K562 (cell line): ENCODE data around the gene LRRC1. TPM values are rescaled to one million over a fixed set of nuclear protein-coding genes. Genes with fewer than 3 reads are reported as not detected.

Experiments used
- ATAC-seq: fragments of 200-7000 bp; cut with Tn5 transposase; 3 replicates; pipeline ENCODE4 v1.9.1; 2020; ENCODE audit warnings: moderate library complexity
- BruUV-seq: library from RNA; stranded (reverse); fragments of 400-500 nt; replicated peaks from 2 replicates; lab custom pipeline; 2021; lab: Mats Ljungman, UMichigan
- CTCF ChIA-PET: fragments of 300-600 bp; formaldehyde crosslinking; extraction: SDS; loops from one replicate; lab custom pipeline; 2021; ENCODE audit warnings: low intra/inter-chr PET ratio; lab: Yijun Ruan, JAX
- POLR2A ChIA-PET: fragments of 300-600, 350-650 bp; sonication (Branson Sonifier 250); formaldehyde crosslinking; extraction: SDS; loops from one replicate; lab custom pipeline; 2021; ENCODE audit warnings: antibody characterized with exemption, inconsistent platforms; lab: Yijun Ruan, JAX
- DNase-seq, 4 experiments: peaks; one replicate each; pipeline versions ENCODE4 v3.0.0 to v3.0.0-alpha.2; 2011 to 2018; ENCODE audit warnings: low spot score in 3 of 4, mixed read lengths in 3 of 4; ENCODE audit errors: extremely low read depth in 1 of 4
- FAIRE-seq: peaks from 2 replicates; lab custom pipeline; 2011; peaks lifted over from hg19 to GRCh38; lab: Jason Lieb, UNC
- H2AFZ ChIP-seq: 2 replicates; pipeline ENCODE4 v1.6.0; 2011; ENCODE audit warnings: low read depth, low read length, control low read depth, inconsistent platforms
- H3K27ac ChIP-seq: fragments of 200-600 bp; 3 replicates; pipeline ENCODE4 v1.8.0; 2011; ENCODE audit warnings: low read depth, mild to moderate bottlenecking, control low read depth, inconsistent platforms, low read length, moderate library complexity, mixed read lengths; ENCODE audit errors: extremely low read depth
- H3K27me3 ChIP-seq, 2 experiments: fragments of 300-600 bp in 1 of 2; 2 replicates in 1 of 2; 3 replicates in 1 of 2; pipeline versions ENCODE4 v1.6.0 to v1.8.0; 2011; ENCODE audit warnings: inconsistent platforms in 2 of 2, low read length in 2 of 2, mild to moderate bottlenecking in 1 of 2, mixed read lengths in 1 of 2, moderate library complexity in 1 of 2; ENCODE audit not compliant: control insufficient read depth in 2 of 2, insufficient read depth in 2 of 2
- H3K36me3 ChIP-seq: fragments of 300-600 bp; 3 replicates; pipeline ENCODE4 v1.8.0; 2011; ENCODE audit warnings: mild to moderate bottlenecking, low read length, inconsistent platforms; ENCODE audit not compliant: control insufficient read depth, insufficient read depth
- H3K4me1 ChIP-seq, 2 experiments: fragments of 200-600 bp in 1 of 2; replicated peaks in 1 of 2; 2 replicates in 1 of 2; 3 replicates in 1 of 2; pipeline versions ENCODE4 v1.5.1 to v1.8.0; 2011; ENCODE audit warnings: inconsistent platforms in 2 of 2, low read length in 2 of 2, mild to moderate bottlenecking in 1 of 2, mixed read lengths in 1 of 2, moderate library complexity in 1 of 2; ENCODE audit not compliant: control insufficient read depth in 2 of 2, insufficient read depth in 2 of 2
- H3K4me2 ChIP-seq: 2 replicates; pipeline ENCODE4 v1.6.1; 2011; ENCODE audit warnings: low read length, control low read depth, inconsistent platforms, mixed read lengths; ENCODE audit not compliant: insufficient read depth
- H3K4me3 ChIP-seq: fragments of 200-600 bp; sonication (generic), shearing (Covaris generic); 2 replicates; pipeline ENCODE4 v1.5.1; 2016; ENCODE audit warnings: control low read depth, inconsistent platforms
- H3K79me2 ChIP-seq: fragments of 200-600 bp; 3 replicates; pipeline ENCODE4 v1.8.0; 2011; ENCODE audit warnings: low read length, inconsistent platforms; ENCODE audit not compliant: control insufficient read depth, insufficient read depth
- H3K9ac ChIP-seq, 2 experiments: 2 replicates each; pipeline versions ENCODE4 v1.6.0 to v1.6.1; 2011; ENCODE audit warnings: low read depth in 2 of 2, low read length in 2 of 2, control low read depth in 1 of 2, inconsistent platforms in 1 of 2, mild to moderate bottlenecking in 1 of 2, mixed read lengths in 1 of 2; ENCODE audit not compliant: insufficient read depth in 1 of 2
- H3K9me1 ChIP-seq: one replicate; pipeline ENCODE4 v1.6.0; 2011; ENCODE audit warnings: inconsistent platforms, mild to moderate bottlenecking, low read length, moderate library complexity; ENCODE audit not compliant: control insufficient read depth, insufficient read depth
- H3K9me3 ChIP-seq: replicated peaks from 2 replicates; pipeline ENCODE4 v1.5.1; 2011; ENCODE audit warnings: low read depth, low read length, inconsistent platforms; ENCODE audit not compliant: control insufficient read depth, insufficient read depth
- H4K20me1 ChIP-seq: replicated peaks from 2 replicates; pipeline ENCODE4 v1.6.1; 2011; ENCODE audit warnings: low read length, inconsistent platforms, mixed read lengths; ENCODE audit not compliant: control insufficient read depth, insufficient read depth
- ADNP ChIP-seq: fragments of 200-800 bp; sonication (Bioruptor generic); IDR thresholded peaks from 2 replicates; pipeline ENCODE4 v1.6.1; 2016; ENCODE audit warnings: missing genetic modification characterization, missing compliant biosample characterization
- E2F8 ChIP-seq: fragments of 450-650 bp; IDR thresholded peaks from 2 replicates; pipeline ENCODE4 v1.7.1; 2018; ENCODE audit warnings: mild to moderate bottlenecking, low read depth; ENCODE audit not compliant: partially characterized antibody
- EP400 ChIP-seq: fragments of 450-650 bp; IDR thresholded peaks from 2 replicates; pipeline ENCODE4 v1.6.1; 2017; ENCODE audit warnings: antibody characterized with exemption, mild to moderate bottlenecking, moderate library complexity
- ERF ChIP-seq: fragments of 450-650 bp; formaldehyde crosslinking; IDR thresholded peaks from 2 replicates; pipeline ENCODE4 v1.4.0; 2020; ENCODE audit warnings: mild to moderate bottlenecking, mixed read lengths
- FOXP1 ChIP-seq: sonication (generic); formaldehyde crosslinking; IDR thresholded peaks from 2 replicates; pipeline ENCODE4 v1.8.0; 2022; ENCODE audit warnings: mild to moderate bottlenecking, missing genetic modification reagents
- FUS ChIP-seq: fragments of 200-400 bp; formaldehyde crosslinking; optimal IDR thresholded peaks from 2 replicates; pipeline ENCODE3; 2017; ENCODE audit warnings: low read depth, low read length
- MNT ChIP-seq, 2 experiments: fragments of 450-650 bp; conservative IDR thresholded peaks; 2 replicates each; pipeline ENCODE4 v1.6.1; 2017; ENCODE audit warnings: mild to moderate bottlenecking in 2 of 2, moderate library complexity in 2 of 2
- NR4A1 ChIP-seq, 2 experiments: fragments of 250-450 bp in 1 of 2; fragments of 450-650 bp in 1 of 2; sonication (Bioruptor Pico) in 1 of 2; IDR thresholded peaks; 2 replicates each; pipeline versions ENCODE4 v1.4.0 to v1.6.1; 2016 to 2020; ENCODE audit warnings: mild to moderate bottlenecking in 2 of 2, missing compliant biosample characterization in 1 of 2, missing genetic modification characterization in 1 of 2, moderate library complexity in 1 of 2
- RBM39 ChIP-seq: fragments of 200-400 bp; formaldehyde crosslinking; optimal IDR thresholded peaks from 2 replicates; pipeline ENCODE3; 2018; ENCODE audit warnings: low read depth, low read length
- SMARCE1 ChIP-seq: fragments of 450-650 bp; IDR thresholded peaks from 2 replicates; pipeline ENCODE4 v1.7.1; 2016; ENCODE audit warnings: mild to moderate bottlenecking
- SNRNP70 ChIP-seq: fragments of 200-400 bp; formaldehyde crosslinking; optimal IDR thresholded peaks from 2 replicates; pipeline ENCODE3; 2017; ENCODE audit warnings: low read depth, low read length
- YY1 ChIP-seq, 3 experiments: IDR thresholded peaks; 2 replicates each; pipeline ENCODE4 v1.6.1; 2011; ENCODE audit warnings: low read length in 2 of 3, mild to moderate bottlenecking in 2 of 3, moderate library complexity in 2 of 3, borderline replicate concordance in 1 of 3, control low read depth in 1 of 3, low read depth in 1 of 3; ENCODE audit not compliant: insufficient read depth in 3 of 3, insufficient replicate concordance in 2 of 3, control insufficient read depth in 1 of 3, insufficient read length in 1 of 3; ENCODE audit errors: extremely low read depth in 1 of 3
- ZBTB26 ChIP-seq: fragments of 450-650 bp; formaldehyde crosslinking; IDR thresholded peaks from 2 replicates; pipeline ENCODE4 v1.4.0; 2022; ENCODE audit warnings: missing genetic modification characterization
- ZNF274 ChIP-seq: IDR thresholded peaks from 2 replicates; pipeline ENCODE4 v1.6.1; 2011; ENCODE audit warnings: low read depth, mild to moderate bottlenecking, low read length, moderate library complexity, borderline replicate concordance
- ZNF282 ChIP-seq: sonication (generic); formaldehyde crosslinking; IDR thresholded peaks from 2 replicates; pipeline ENCODE4 v1.8.1; 2023; ENCODE audit warnings: missing genetic modification reagents
- ZNF384 ChIP-seq: IDR thresholded peaks from 2 replicates; pipeline ENCODE4 v1.6.1; 2012; ENCODE audit warnings: low read depth, low read length, improper control_type of control experiment
- ZNF583 ChIP-seq: fragments of 250-450 bp; sonication (Bioruptor Pico); IDR thresholded peaks from 2 replicates; pipeline ENCODE4 v1.4.0; 2020
- ZNF707 ChIP-seq: fragments of 250-450 bp; sonication (Bioruptor Pico); conservative IDR thresholded peaks from 2 replicates; pipeline ENCODE4 v1.8.0; 2022; ENCODE audit warnings: inconsistent platforms, mild to moderate bottlenecking, moderate library complexity
- ZNF785 ChIP-seq: fragments of 250-450 bp; sonication (Bioruptor Pico); IDR thresholded peaks from 2 replicates; pipeline ENCODE4 v1.4.0; 2020; ENCODE audit warnings: mild to moderate bottlenecking
- WGBS: fragments of 100-300 bp; shearing (Covaris generic); methylation state at CpG from one replicate; pipeline ENCODE4 v1.1.6; 2016; ENCODE audit warnings: low coverage, mixed read lengths; ENCODE audit not compliant: insufficient coverage; ENCODE audit errors: missing lambda C conversion rate; 5-methylcytosine and 5-hydroxymethylcytosine counted together
- in situ Hi-C: fragments of 300-500 bp; cut with MboI; formaldehyde crosslinking; loops from 4 replicates; pipeline ENCODE4 v1.15.0; 2018; ENCODE audit warnings: inconsistent platforms, mixed read lengths
- intact Hi-C: fragments of 100-400 bp; cut with micrococcal nuclease; formaldehyde crosslinking; loops from 2 replicates; pipeline ENCODE4 v1.14.2; 2022
- polyA plus RNA-seq, 8 experiments: library from polyadenylated mRNA; depleted of rRNA in 4 of 8; stranded (reverse) in 5 of 8; unstranded in 3 of 8; fragments of >200 nt; fragmentation: Nextera tagmentation in 2 of 8; fragmentation: Illumina TruSeq in 1 of 8; extraction: Ambion mirVana in 2 of 8; extraction: Trizol in 1 of 8; gene quantifications; 2 replicates each; pipeline versions ENCODE4 v1.2.1 to v1.2.3, GENCODE V29; 2011 to 2014; ENCODE audit warnings: inconsistent platforms in 1 of 8, missing spikeins in 1 of 8
- total RNA-seq, 7 experiments: library from RNA; depleted of rRNA in 6 of 7; stranded (reverse); fragments of >200 nt in 6 of 7; fragmentation: Illumina TruSeq in 2 of 7; extraction: Trizol in 2 of 7; gene quantifications; 2 replicates each; pipeline versions ENCODE4 v1.2.1 to v1.2.3, GENCODE V29; 2011 to 2021; ENCODE audit warnings: low replicate concordance in 1 of 7

The LRRC1 gene
- total and polyA plus RNA-seq, 9 of the 15 experiments (the other 6 are each of a cell fraction or from before 2014, with no cell fraction given) = not detected

GRCh38 chr6:53805725-53806124 lies 10.9 kb downstream of the LRRC1 start:
- no peaks in the 10 kb centered on the region for H3K9me1 ChIP-seq
- 2% methylated on average over 4 of the region's 4 CpGs for WGBS
- ATAC-seq = no peak
- H4K20me1 ChIP-seq = no peaks in the 10 kb centered on the region
- no peaks in the 10 kb centered on the region for H3K4me1 ChIP-seq
- no TSS peak for BruUV-seq
- in situ Hi-C loops = no loop called here
- H3K4me2 ChIP-seq = no peak overlapping the region
- no peaks in the 10 kb centered on the region for H3K79me2 ChIP-seq
- intact Hi-C loops = no loop called here
- H3K27ac ChIP-seq = no peak overlapping the region
- H3K36me3 ChIP-seq = no peaks in the 10 kb centered on the region
- H3K27me3 ChIP-seq = no peaks in the 10 kb centered on the region
- no peak overlapping the region for H3K9ac ChIP-seq
- H3K4me3 ChIP-seq = no peak overlapping the region
- H3K9me3 ChIP-seq = no peaks in the 10 kb centered on the region
- ChIA-PET CTCF (no interaction called here), POLR2A (interaction anchor here (0.9 to 2.1 kb wide), 2 partner anchors 9 to 11 kb away, joined by 3 to 4 read pairs; no protein-coding TSS in a partner anchor)
- H2AFZ ChIP-seq = no peak overlapping the region
- no peak for FAIRE-seq
- DNase-seq = no peak
- TF ChIP-seq ZNF282 (CRISPR knock-in tag) (no peak), ADNP (tag) (no peak), ERF (no peak), NR4A1 (CRISPR knock-in tag; IDR thresholded peaks at IDR 0.05) (no peak), NR4A1 (tag; IDR thresholded peaks at IDR 0.05) (no peak), RBM39 (no peak), MNT (conservative IDR thresholded peaks at IDR 0.05) (no peak), ZNF583 (no peak), EP400 (no peak), FUS (no peak), E2F8 (no peak), ZNF274 (no peak), FOXP1 (no peak), SNRNP70 (no peak), ZNF384 (no peak), ZNF707 (CRISPR knock-in tag) (no peak), ZBTB26 (CRISPR knock-in tag) (no peak), ZNF785 (no peak), SMARCE1 (no peak), YY1 (IDR thresholded peaks at IDR 0.05; ENCODE audit: borderline replicate concordance in 1 of 3, control insufficient read depth in 1 of 3, extremely low read depth in 1 of 3, insufficient read depth in 3 of 3, insufficient read length in 1 of 3, insufficient replicate concordance in 2 of 3, low read depth in 1 of 3, low read length in 2 of 3) (no peak)
